Measurements from ENCODE around the gene GAL3ST1. TPM values are rescaled to one million over a fixed set of nuclear protein-coding genes. Genes with fewer than 3 reads are reported as not detected.
"Not testable (repeated sequence)": the region's sequence is repeated elsewhere in the genome, so short reads cannot be mapped to it uniquely, and the experiment has no call there.

Gene GAL3ST1, protein sequence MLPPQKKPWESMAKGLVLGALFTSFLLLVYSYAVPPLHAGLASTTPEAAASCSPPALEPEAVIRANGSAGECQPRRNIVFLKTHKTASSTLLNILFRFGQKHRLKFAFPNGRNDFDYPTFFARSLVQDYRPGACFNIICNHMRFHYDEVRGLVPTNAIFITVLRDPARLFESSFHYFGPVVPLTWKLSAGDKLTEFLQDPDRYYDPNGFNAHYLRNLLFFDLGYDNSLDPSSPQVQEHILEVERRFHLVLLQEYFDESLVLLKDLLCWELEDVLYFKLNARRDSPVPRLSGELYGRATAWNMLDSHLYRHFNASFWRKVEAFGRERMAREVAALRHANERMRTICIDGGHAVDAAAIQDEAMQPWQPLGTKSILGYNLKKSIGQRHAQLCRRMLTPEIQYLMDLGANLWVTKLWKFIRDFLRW
- not detected for polyA plus RNA-seq (2013, experiment 1 of 2)
- polyA plus RNA-seq (2013, experiment 2 of 2), result not detected

DNA sequence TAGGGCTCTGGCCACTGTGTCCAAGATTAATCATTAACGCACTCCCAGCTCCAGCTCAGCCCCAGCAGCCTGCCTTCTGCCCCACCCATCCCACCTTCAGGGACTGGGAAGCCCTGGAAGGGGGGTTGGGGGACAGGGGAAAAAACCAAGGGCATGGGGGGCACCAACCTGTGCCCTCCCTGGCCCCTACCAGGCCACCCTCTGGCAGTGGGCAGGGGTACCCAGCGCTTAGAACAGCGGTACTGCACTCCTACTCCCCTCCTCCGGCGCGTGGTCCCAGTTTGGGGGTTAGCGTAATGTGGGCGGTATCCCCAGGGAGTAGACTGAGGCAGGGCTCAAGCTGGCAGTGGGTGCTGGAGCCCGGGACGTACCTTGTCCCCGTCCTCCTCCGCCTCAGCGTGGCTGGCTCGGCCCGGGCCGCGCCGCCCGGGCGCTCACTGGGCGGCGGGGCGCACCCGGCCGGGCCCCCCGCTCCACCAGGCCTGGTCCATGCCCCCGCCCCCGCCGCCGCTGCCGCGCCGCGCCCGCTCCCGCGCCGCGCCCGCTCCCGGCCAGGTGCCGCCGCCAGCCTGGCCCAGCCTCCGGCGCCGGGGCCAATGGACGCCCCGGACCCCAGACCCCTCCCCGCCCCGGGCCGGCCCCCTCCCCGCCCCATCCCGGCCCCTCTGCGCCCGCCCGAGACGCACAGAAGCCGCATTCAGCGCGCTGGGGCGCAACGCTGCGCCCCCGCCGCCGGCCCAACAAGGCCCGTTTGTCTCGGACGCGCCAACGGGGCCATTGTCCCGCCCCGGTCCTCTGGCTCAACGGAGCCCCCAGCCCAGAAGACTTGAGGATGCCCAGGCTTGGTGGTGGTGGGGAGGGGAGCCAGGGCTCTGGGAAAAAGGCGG is at the start of gene GAL3ST1:
GAL3ST1 (minus strand) TSS at position 571 of the 887 bp plus-strand sequence. CDS start 17,273 bp downstream, outside the sequence.
- H3K27me3 ChIP-seq (ENCODE audit: control insufficient read depth in 1 of 2, insufficient read depth in 1 of 2, low read length in 2 of 2), result peaks cover 0 to 47% of the 10 kb centered on the region in 2 experiments
- H3K14ac ChIP-seq (ENCODE audit: low read length in 2 of 2), result no peak within 1 kb of the TSS
- H3K18ac ChIP-seq (ENCODE audit: low read depth in 1 of 2, low read length in 2 of 2), result no peak within 1 kb of the TSS
- no peak within 1 kb of the TSS for H4K91ac ChIP-seq (ENCODE audit: low read length)
- no peak within 1 kb of the TSS for H2BK12ac ChIP-seq (ENCODE audit: low read length in 2 of 2)
- no peak within 1 kb of the TSS for H2BK15ac ChIP-seq (ENCODE audit: low read depth, poor library complexity, severe bottlenecking)
- peak within 1 kb of the TSS; percentile 94 for H3K4me2 ChIP-seq (ENCODE audit: low read length, poor library complexity, severe bottlenecking)
- H3K36me3 ChIP-seq (ENCODE audit: control insufficient read depth in 1 of 2, insufficient read depth in 2 of 2, low read depth in 1 of 2, low read length in 2 of 2), result peaks cover 44 to 46% of the 10 kb centered on the region in 2 experiments
- DNase-seq, result no peak
- WGBS, result 4% methylated on average over 42 of the region's 75 CpGs
- peak within 1 kb of the TSS; percentile 16 for H2AFZ ChIP-seq (ENCODE audit: low read depth, low read length)
- peak within 1 kb of the TSS in 1 of 2 experiments; percentile 68 for H3K4me3 ChIP-seq (ENCODE audit: insufficient read depth in 1 of 2, low read depth in 1 of 2, low read length in 2 of 2)
- H2AK5ac ChIP-seq (ENCODE audit: low read length, severe bottlenecking), result peak within 1 kb of the TSS; percentile 86
- no peak within 1 kb of the TSS for H3K9ac ChIP-seq (ENCODE audit: low read length)
- peak within 1 kb of the TSS; percentile 82 for H3K27ac ChIP-seq (ENCODE audit: low read length, poor library complexity, severe bottlenecking)
- peaks cover 41% of the 10 kb centered on the region for H3K4me1 ChIP-seq (ENCODE audit: control insufficient read depth, insufficient read depth, low read depth, low read length)
- H3K23ac ChIP-seq (ENCODE audit: low read length in 2 of 2), result no peak within 1 kb of the TSS
- no peak within 1 kb of the TSS for H2BK120ac ChIP-seq (ENCODE audit: low read depth, low read length)
- peak within 1 kb of the TSS; percentile 66 for H2BK5ac ChIP-seq (ENCODE audit: low read depth, low read length, poor library complexity, severe bottlenecking)
- H3K9me3 ChIP-seq (ENCODE audit: control insufficient read depth, low read length), result no peaks in the 10 kb centered on the region
- H4K8ac ChIP-seq (ENCODE audit: low read length), result no peak within 1 kb of the TSS
- H3K79me1 ChIP-seq (replicated peaks; ENCODE audit: low read length, poor library complexity, severe bottlenecking), result peaks cover 19% of the 10 kb centered on the region
- no peak within 1 kb of the TSS for H3K4ac ChIP-seq (ENCODE audit: low read depth in 1 of 2, low read length in 2 of 2)

DNA sequence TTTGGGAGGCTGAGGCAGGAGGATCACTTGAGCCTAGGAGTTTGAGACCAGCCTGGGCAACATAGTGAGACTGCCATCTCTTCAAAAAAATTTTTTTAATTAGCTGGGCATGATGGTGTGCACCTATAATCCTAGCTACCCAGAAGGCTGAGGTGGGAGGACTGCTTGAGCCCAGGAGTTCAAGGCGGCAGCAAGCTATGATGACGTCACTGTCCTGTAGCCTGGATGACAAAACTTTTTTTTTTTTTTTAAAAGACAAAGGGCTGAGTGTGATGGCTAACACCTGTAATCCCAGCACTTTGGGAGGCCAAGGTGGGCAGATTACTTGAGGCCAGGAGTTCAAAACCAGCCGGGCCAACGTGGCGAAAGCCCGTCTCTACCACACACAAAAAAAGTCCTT is 45.4 kb upstream of the GAL3ST1 start:
- H3K9me3 ChIP-seq (ENCODE audit: control insufficient read depth, low read length); H2BK12ac ChIP-seq (ENCODE audit: low read length in 2 of 2); DNase-seq; H2BK5ac ChIP-seq (ENCODE audit: low read depth, low read length, poor library complexity, severe bottlenecking); H3K4ac ChIP-seq (ENCODE audit: low read depth in 1 of 2, low read length in 2 of 2); H3K27me3 ChIP-seq (ENCODE audit: control insufficient read depth in 1 of 2, insufficient read depth in 1 of 2, low read length in 2 of 2); H4K8ac ChIP-seq (ENCODE audit: low read length); H3K14ac ChIP-seq (ENCODE audit: low read length in 2 of 2); H4K91ac ChIP-seq (ENCODE audit: low read length); H3K27ac ChIP-seq (ENCODE audit: low read length, poor library complexity, severe bottlenecking); H2AK5ac ChIP-seq (ENCODE audit: low read length, severe bottlenecking); H3K4me2 ChIP-seq (ENCODE audit: low read length, poor library complexity, severe bottlenecking); H2BK15ac ChIP-seq (ENCODE audit: low read depth, poor library complexity, severe bottlenecking); H2BK120ac ChIP-seq (ENCODE audit: low read depth, low read length); H3K79me1 ChIP-seq (replicated peaks; ENCODE audit: low read length, poor library complexity, severe bottlenecking); H3K4me3 ChIP-seq (ENCODE audit: insufficient read depth in 1 of 2, low read depth in 1 of 2, low read length in 2 of 2); H3K4me1 ChIP-seq (ENCODE audit: control insufficient read depth, insufficient read depth, low read depth, low read length); H3K18ac ChIP-seq (ENCODE audit: low read depth in 1 of 2, low read length in 2 of 2); H3K9ac ChIP-seq (ENCODE audit: low read length); H2AFZ ChIP-seq (ENCODE audit: low read depth, low read length); H3K23ac ChIP-seq (ENCODE audit: low read length in 2 of 2): not testable (repeated sequence)
- H3K36me3 ChIP-seq (ENCODE audit: control insufficient read depth in 1 of 2, insufficient read depth in 2 of 2, low read depth in 1 of 2, low read length in 2 of 2), result peaks cover 2 to 22% of the 10 kb centered on the region in 2 experiments
- 100% methylated on average over 4 of the region's 6 CpGs for WGBS

DNA sequence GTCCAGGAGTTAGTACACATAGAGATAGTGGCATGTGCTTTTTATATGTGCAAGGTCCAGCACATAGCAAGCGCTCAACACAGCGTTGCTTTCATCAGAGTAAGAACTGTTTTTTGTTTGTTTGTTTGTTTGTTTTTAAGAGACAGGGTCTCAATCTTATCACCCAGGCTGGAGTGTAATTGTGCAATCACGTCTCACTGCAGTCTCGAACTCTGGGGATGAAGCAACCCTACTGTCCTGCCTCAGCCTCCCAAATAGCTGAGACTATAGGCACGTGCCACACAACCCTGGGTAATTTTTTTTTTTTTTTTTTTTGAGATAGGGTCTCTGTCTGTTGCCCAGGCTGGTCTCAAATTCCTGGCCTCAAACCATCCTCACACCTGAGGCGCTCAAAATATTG is 43.4 kb upstream of the GAL3ST1 start:
- no peak overlapping the region for H3K4me3 ChIP-seq (ENCODE audit: insufficient read depth in 1 of 2, low read depth in 1 of 2, low read length in 2 of 2)
- no peak overlapping the region for H3K14ac ChIP-seq (ENCODE audit: low read length in 2 of 2)

DNA sequence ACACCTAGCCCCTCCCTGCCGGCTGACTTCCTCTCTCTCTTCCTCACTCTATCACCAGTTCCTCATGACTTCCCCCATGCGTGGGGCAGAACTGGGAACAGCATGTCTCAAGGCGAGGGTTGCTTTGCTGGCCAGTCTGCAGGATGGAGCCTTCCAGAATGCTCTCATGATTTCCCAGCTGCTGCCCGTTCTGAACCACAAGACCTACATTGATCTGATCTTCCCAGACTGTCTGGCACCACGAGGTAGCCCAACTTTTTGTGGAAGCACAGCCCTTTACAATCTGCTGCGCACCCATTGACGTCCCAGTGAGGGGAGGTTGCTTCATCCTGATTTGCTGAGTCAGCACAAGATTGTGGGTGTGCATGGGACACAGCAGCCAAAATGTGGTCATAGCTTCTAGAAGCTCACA is 41.1 kb upstream of the GAL3ST1 start:
- Histone ChIP-seq H3K9me3 (ENCODE audit: control insufficient read depth, low read length) (no peaks in the 10 kb centered on the region), H2AK5ac (ENCODE audit: low read length, severe bottlenecking) (no peak overlapping the region), H3K9ac (ENCODE audit: low read length) (no peak overlapping the region), H3K4me3 (ENCODE audit: insufficient read depth in 1 of 2, low read depth in 1 of 2, low read length in 2 of 2) (no peak overlapping the region), H3K27me3 (ENCODE audit: control insufficient read depth in 1 of 2, insufficient read depth in 1 of 2, low read length in 2 of 2) (no peaks in the 10 kb centered on the region), H3K18ac (ENCODE audit: low read depth in 1 of 2, low read length in 2 of 2) (no peak overlapping the region), H3K36me3 (ENCODE audit: control insufficient read depth in 1 of 2, insufficient read depth in 2 of 2, low read depth in 1 of 2, low read length in 2 of 2) (peaks cover 2 to 35% of the 10 kb centered on the region in 2 experiments), H3K4me2 (ENCODE audit: low read length, poor library complexity, severe bottlenecking) (no peak overlapping the region), H2AFZ (ENCODE audit: low read depth, low read length) (no peak overlapping the region), H3K27ac (ENCODE audit: low read length, poor library complexity, severe bottlenecking) (no peak overlapping the region), H2BK15ac (ENCODE audit: low read depth, poor library complexity, severe bottlenecking) (no peak overlapping the region), H4K91ac (ENCODE audit: low read length) (no peak overlapping the region), H3K4ac (ENCODE audit: low read depth in 1 of 2, low read length in 2 of 2) (no peak overlapping the region), H3K23ac (ENCODE audit: low read length in 2 of 2) (no peak overlapping the region), H3K4me1 (ENCODE audit: control insufficient read depth, insufficient read depth, low read depth, low read length) (no peaks in the 10 kb centered on the region), H4K8ac (ENCODE audit: low read length) (no peak overlapping the region), H2BK5ac (ENCODE audit: low read depth, low read length, poor library complexity, severe bottlenecking) (no peak overlapping the region), H2BK12ac (ENCODE audit: low read length in 2 of 2) (no peak overlapping the region), H3K79me1 (replicated peaks; ENCODE audit: low read length, poor library complexity, severe bottlenecking) (no peaks in the 10 kb centered on the region), H3K14ac (ENCODE audit: low read length in 2 of 2) (no peak overlapping the region), H2BK120ac (ENCODE audit: low read depth, low read length) (no peak overlapping the region)
- no peak for DNase-seq
- WGBS, result 88% methylated on average over 7 of the region's 7 CpGs

More for the DNA sequence above, 43.4 kb upstream of the GAL3ST1 start:
- 75% methylated on average over 6 of the region's 6 CpGs for WGBS
- no peaks in the 10 kb centered on the region for H3K27me3 ChIP-seq (ENCODE audit: control insufficient read depth in 1 of 2, insufficient read depth in 1 of 2, low read length in 2 of 2)
- H4K8ac ChIP-seq (ENCODE audit: low read length), result no peak overlapping the region
- no peaks in the 10 kb centered on the region for H3K79me1 ChIP-seq (replicated peaks; ENCODE audit: low read length, poor library complexity, severe bottlenecking)
- H3K36me3 ChIP-seq (ENCODE audit: control insufficient read depth in 1 of 2, insufficient read depth in 2 of 2, low read depth in 1 of 2, low read length in 2 of 2), result peaks cover 2 to 35% of the 10 kb centered on the region in 2 experiments
- H3K4me1 ChIP-seq (ENCODE audit: control insufficient read depth, insufficient read depth, low read depth, low read length), result no peaks in the 10 kb centered on the region
- H2BK120ac ChIP-seq (ENCODE audit: low read depth, low read length), result no peak overlapping the region
- H3K23ac ChIP-seq (ENCODE audit: low read length in 2 of 2), result no peak overlapping the region
- H2AK5ac ChIP-seq (ENCODE audit: low read length, severe bottlenecking), result no peak overlapping the region
- H4K91ac ChIP-seq (ENCODE audit: low read length), result no peak overlapping the region
- no peak overlapping the region for H2BK5ac ChIP-seq (ENCODE audit: low read depth, low read length, poor library complexity, severe bottlenecking)
- H3K4ac ChIP-seq (ENCODE audit: low read depth in 1 of 2, low read length in 2 of 2), result no peak overlapping the region
- no peak overlapping the region for H2BK15ac ChIP-seq (ENCODE audit: low read depth, poor library complexity, severe bottlenecking)
- no peak overlapping the region for H3K18ac ChIP-seq (ENCODE audit: low read depth in 1 of 2, low read length in 2 of 2)
- no peaks in the 10 kb centered on the region for H3K9me3 ChIP-seq (ENCODE audit: control insufficient read depth, low read length)
- no peak for DNase-seq
- no peak overlapping the region for H3K4me2 ChIP-seq (ENCODE audit: low read length, poor library complexity, severe bottlenecking)
- no peak overlapping the region for H3K9ac ChIP-seq (ENCODE audit: low read length)
- H2BK12ac ChIP-seq (ENCODE audit: low read length in 2 of 2), result no peak overlapping the region
- H2AFZ ChIP-seq (ENCODE audit: low read depth, low read length), result no peak overlapping the region
- H3K27ac ChIP-seq (ENCODE audit: low read length, poor library complexity, severe bottlenecking), result no peak overlapping the region

All from mesenchymal stem cell (in vitro differentiated cells and primary cell).